OCI-LY1 (cell line): Measurements from ENCODE around the gene HTR1E.

Experiments used
- H2AFZ ChIP-seq: fragments of 200-600 bp; sonication (generic), shearing (Covaris generic); 2 replicates; pipeline ENCODE4 v1.6.0; 2014; ENCODE audit warnings: antibody characterized with exemption, mild to moderate bottlenecking, low read length
- H3F3A ChIP-seq: fragments of 200-600 bp; sonication (generic), shearing (Covaris generic); 2 replicates; pipeline ENCODE4 v1.6.0; 2014; ENCODE audit warnings: mild to moderate bottlenecking, antibody characterized with exemption, low read length, moderate library complexity; ENCODE audit not compliant: insufficient read depth
- H3K27ac ChIP-seq: fragments of 200-600 bp; sonication (generic); 2 replicates; pipeline ENCODE4 v1.5.1; 2014; ENCODE audit warnings: low read length, mixed run types, mild to moderate bottlenecking, low read depth; ENCODE audit not compliant: poor library complexity, severe bottlenecking
- H3K27me3 ChIP-seq: fragments of 200-600 bp; sonication (generic); 2 replicates; pipeline ENCODE4 v1.6.0; 2014; ENCODE audit warnings: antibody characterized with exemption, mild to moderate bottlenecking, low read length, moderate library complexity; ENCODE audit not compliant: insufficient read depth
- H3K36me3 ChIP-seq: fragments of 200-600 bp; sonication (generic); 2 replicates; pipeline ENCODE4 v1.6.1; 2014; ENCODE audit warnings: mild to moderate bottlenecking, antibody characterized with exemption, low read length, moderate library complexity, mixed read lengths; ENCODE audit not compliant: insufficient read depth
- H3K4me1 ChIP-seq: fragments of 200-600 bp; sonication (generic); 2 replicates; pipeline ENCODE4 v1.5.1; 2014; ENCODE audit warnings: mild to moderate bottlenecking, low read length, moderate library complexity; ENCODE audit not compliant: insufficient read depth, severe bottlenecking
- H3K4me2 ChIP-seq: fragments of 200-600 bp; sonication (generic), shearing (Covaris generic); 2 replicates; pipeline ENCODE4 v1.6.1; 2014; ENCODE audit warnings: low read length
- H3K4me3 ChIP-seq: fragments of 200-600 bp; sonication (generic); 2 replicates; pipeline ENCODE4 v1.5.1; 2014; ENCODE audit warnings: low read length, low read depth, mild to moderate bottlenecking, mixed read lengths; ENCODE audit not compliant: poor library complexity, severe bottlenecking
- H3K79me2 ChIP-seq: fragments of 200-600 bp; shearing (Covaris generic); 2 replicates; pipeline ENCODE4 v1.6.1; 2016; ENCODE audit warnings: mixed run types, low read length, mixed read lengths; ENCODE audit not compliant: insufficient read depth
- H3K9ac ChIP-seq: fragments of 200-600 bp; sonication (generic), shearing (Covaris generic); 2 replicates; pipeline ENCODE4 v1.6.1; 2014; ENCODE audit warnings: mild to moderate bottlenecking, low read length, mixed read lengths
- H3K9me2 ChIP-seq: fragments of 200-600 bp; sonication (generic), shearing (Covaris generic); 2 replicates; pipeline ENCODE4 v1.6.1; 2014; ENCODE audit warnings: low read depth, mild to moderate bottlenecking, low read length, mixed read lengths
- H3K9me3 ChIP-seq: fragments of 200-600 bp; shearing (Covaris generic); 2 replicates; pipeline ENCODE4 v1.6.1; 2014; ENCODE audit warnings: low read length, mixed read lengths
- H4K20me1 ChIP-seq: fragments of 200-600 bp; sonication (generic), shearing (Covaris generic); 2 replicates; pipeline ENCODE4 v1.6.0; 2016; ENCODE audit warnings: mild to moderate bottlenecking, low read length; ENCODE audit not compliant: insufficient read depth
- CTCF ChIP-seq: fragments of 200-600 bp; sonication (generic), shearing (Covaris generic); IDR thresholded peaks from 2 replicates; pipeline ENCODE4 v1.5.1; 2017; ENCODE audit warnings: mild to moderate bottlenecking, antibody characterized with exemption, low read length, moderate library complexity, mixed read lengths
- EZH2 ChIP-seq: fragments of 200-600 bp; sonication (generic), shearing (Covaris generic); IDR thresholded peaks from 2 replicates; pipeline ENCODE4 v1.8.0; 2017; ENCODE audit warnings: borderline replicate concordance, mixed run types, mild to moderate bottlenecking, antibody characterized with exemption, low read length, moderate library complexity, mixed read lengths

Gene HTR1E

GRCh38 chr6:87012743-87013142 lies 75.4 kb downstream of the HTR1E start:
- H3K27ac ChIP-seq = no peak overlapping the region
- no peaks in the 10 kb centered on the region for H3K9me2 ChIP-seq
- H3K36me3 ChIP-seq = no peaks in the 10 kb centered on the region
- no peak overlapping the region for H2AFZ ChIP-seq
- H3K9me3 ChIP-seq = peaks cover 4% of the 10 kb centered on the region; the same call in 1 of the 2 replicates
- no peak overlapping the region for H3K4me2 ChIP-seq
- H3K4me3 ChIP-seq = no peak overlapping the region
- no peaks in the 10 kb centered on the region for H3F3A ChIP-seq
- no peak overlapping the region for H3K9ac ChIP-seq
- H4K20me1 ChIP-seq = no peaks in the 10 kb centered on the region
- H3K79me2 ChIP-seq = no peaks in the 10 kb centered on the region
- TF ChIP-seq CTCF = no peak
- no peak for TF ChIP-seq EZH2
- no peaks in the 10 kb centered on the region for H3K4me1 ChIP-seq
- no peaks in the 10 kb centered on the region for H3K27me3 ChIP-seq

GRCh38 chr6:87016772-87017171 lies 79.4 kb downstream of the HTR1E start:
- Histone ChIP-seq H3K36me3 (no peaks in the 10 kb centered on the region), H3K9me2 (no peaks in the 10 kb centered on the region), H2AFZ (no peak overlapping the region), H3K79me2 (no peaks in the 10 kb centered on the region), H3K27me3 (no peaks in the 10 kb centered on the region), H3K4me2 (no peak overlapping the region), H3K27ac (no peak overlapping the region), H3K9ac (no peak overlapping the region), H4K20me1 (no peaks in the 10 kb centered on the region), H3K4me1 (no peaks in the 10 kb centered on the region), H3F3A (no peaks in the 10 kb centered on the region), H3K9me3 (no peaks in the 10 kb centered on the region), H3K4me3 (no peak overlapping the region)
- no peak for TF ChIP-seq CTCF

- no peak overlapping the region for H3K4me2 ChIP-seq
Observed at GRCh38 chr6:87027021-87027420, 89.7 kb downstream of the HTR1E start.

More at GRCh38 chr6:87027021-87027420, 89.7 kb downstream of the HTR1E start:
- Histone ChIP-seq H3K79me2 (no peaks in the 10 kb centered on the region), H2AFZ (no peak overlapping the region), H3K9ac (no peak overlapping the region), H3K27ac (no peak overlapping the region), H3K27me3 (no peaks in the 10 kb centered on the region), H3K9me2 (no peaks in the 10 kb centered on the region), H3K4me1 (no peaks in the 10 kb centered on the region), H4K20me1 (no peaks in the 10 kb centered on the region), H3K4me3 (no peak overlapping the region), H3K9me3 (no peaks in the 10 kb centered on the region), H3F3A (no peaks in the 10 kb centered on the region), H3K36me3 (no peaks in the 10 kb centered on the region)
- TF ChIP-seq CTCF (no peak), EZH2 (no peak)
